GM21390 (cell line): ENCODE results near the gene HS6ST2.
"Not testable (repeated sequence)": the region's sequence is repeated elsewhere in the genome, so short reads cannot be mapped to it uniquely, and the experiment has no call there.

ENCODE experiments used
- ATAC-seq: cut with Tn5 transposase; IDR thresholded peaks from one replicate; pipeline ENCODE4 v1.9.1; 2021; ENCODE audit not compliant: unreplicated experiment

The HS6ST2 gene

GRCh38 chrX:132945055-132945599 lies 13.3 kb downstream of the HS6ST2 start:
- ATAC-seq, result not testable (repeated sequence)

- no peak for ATAC-seq
Observed at GRCh38 chrX:132940727-132941327, 17.6 kb downstream of the HS6ST2 start.

GRCh38 chrX:132933170-132933569 lies 25.3 kb downstream of the HS6ST2 start:
- ATAC-seq, result no peak

- ATAC-seq, result no peak
Observed at GRCh38 chrX:132924426-132924825, 34.0 kb downstream of the HS6ST2 start.

GRCh38 chrX:132918523-132918922 lies 39.9 kb downstream of the HS6ST2 start:
- no peak for ATAC-seq

- ATAC-seq, result no peak
Observed at GRCh38 chrX:132916349-132916748, 42.1 kb downstream of the HS6ST2 start.

- no peak for ATAC-seq
Observed at GRCh38 chrX:132909643-132910042, 48.8 kb downstream of the HS6ST2 start.

- ATAC-seq, result no peak
Observed at GRCh38 chrX:132908891-132909290, 49.5 kb downstream of the HS6ST2 start.

GRCh38 chrX:132900633-132901293 lies 57.7 kb downstream of the HS6ST2 start:
- no peak for ATAC-seq

GRCh38 chrX:132887569-132887968 lies 70.9 kb downstream of the HS6ST2 start:
- ATAC-seq, result no peak

GRCh38 chrX:132883358-132883915 lies 75.0 kb downstream of the HS6ST2 start:
- no peak for ATAC-seq

- ATAC-seq, result not testable (repeated sequence)
Observed at GRCh38 chrX:132880753-132881152, 77.7 kb downstream of the HS6ST2 start.

- ATAC-seq, result no peak
Observed at GRCh38 chrX:132877954-132878536, 80.4 kb downstream of the HS6ST2 start.

GRCh38 chrX:132876523-132877338 lies 81.7 kb downstream of the HS6ST2 start:
- no peak for ATAC-seq

GRCh38 chrX:132875650-132876522 lies 82.5 kb downstream of the HS6ST2 start:
- ATAC-seq, result no peak

- no peak for ATAC-seq
Observed at GRCh38 chrX:132862562-132862961, 95.9 kb downstream of the HS6ST2 start.

GRCh38 chrX:132861076-132861475 lies 97.4 kb downstream of the HS6ST2 start:
- ATAC-seq, result no peak

GRCh38 chrX:132860200-132860599 lies 98.2 kb downstream of the HS6ST2 start:
- ATAC-seq, result no peak

GRCh38 chrX:132858018-132858417 lies 100.4 kb downstream of the HS6ST2 start:
- no peak for ATAC-seq

- ATAC-seq, result no peak
Observed at GRCh38 chrX:132855780-132856341, 102.6 kb downstream of the HS6ST2 start.
